H1 (cell line): ENCODE measurements around the gene DDX1.

Experiments
- CBX8 ChIP-seq: fragments of 300-800, 300-1000 bp; sonication (generic); IDR thresholded peaks from 2 replicates; pipeline ENCODE4 v1.7.1; 2016; ENCODE audit warnings: low read depth, low read length, borderline replicate concordance
- EGR1 ChIP-seq: IDR thresholded peaks from 2 replicates; pipeline ENCODE4 v1.6.1; 2011; ENCODE audit warnings: low read depth, low read length, borderline replicate concordance
- EP300 ChIP-seq, 2 experiments: IDR thresholded peaks; 1 replicate in 1 of 2; 2 replicates in 1 of 2; pipeline ENCODE4 v1.6.1; 2011 to 2012; ENCODE audit warnings: low read depth in 2 of 2, low read length in 2 of 2, mild to moderate bottlenecking in 2 of 2, borderline replicate concordance in 1 of 2, inconsistent platforms in 1 of 2, moderate library complexity in 1 of 2
- HDAC2 ChIP-seq, 2 experiments: fragments of 300-600 bp in 1 of 2; sonication (generic) in 1 of 2; IDR thresholded peaks; 2 replicates each; pipeline ENCODE4 v1.6.1; 2011 to 2012; ENCODE audit warnings: low read depth in 2 of 2, low read length in 2 of 2, mild to moderate bottlenecking in 2 of 2, moderate library complexity in 2 of 2, borderline replicate concordance in 1 of 2, inconsistent platforms in 1 of 2
- JUND ChIP-seq: IDR thresholded peaks from 2 replicates; pipeline ENCODE4 v1.6.1; 2011; ENCODE audit warnings: mild to moderate bottlenecking, improper control_type of control experiment, low read length
- POLR2AphosphoS5 ChIP-seq: IDR thresholded peaks from 2 replicates; pipeline ENCODE4 v1.6.1; 2011; ENCODE audit warnings: low read depth, low read length
- RAD21 ChIP-seq, 2 experiments: IDR thresholded peaks in 1 of 2; conservative IDR thresholded peaks in 1 of 2; 2 replicates each; pipeline ENCODE4 v1.6.1; 2011; ENCODE audit warnings: low read depth in 2 of 2, low read length in 2 of 2, improper control_type of control experiment in 1 of 2, inconsistent platforms in 1 of 2, mild to moderate bottlenecking in 1 of 2, moderate library complexity in 1 of 2
- RBBP5 ChIP-seq: IDR thresholded peaks from 2 replicates; pipeline ENCODE4 v1.7.1; 2012; ENCODE audit warnings: low read depth, mild to moderate bottlenecking, inconsistent platforms, low read length, moderate library complexity, borderline replicate concordance
- RNF2 ChIP-seq: fragments of 200-900, 300-1000 bp; sonication (generic); IDR thresholded peaks from 2 replicates; pipeline ENCODE4 v1.7.1; 2016; ENCODE audit warnings: borderline replicate concordance, low read depth, mild to moderate bottlenecking, antibody characterized with exemption, low read length; ENCODE audit not compliant: poor library complexity, severe bottlenecking; ENCODE audit errors: missing control alignments
- SP1 ChIP-seq: IDR thresholded peaks from 2 replicates; pipeline ENCODE4 v1.6.1; 2011; ENCODE audit warnings: low read depth, low read length
- SP2 ChIP-seq: IDR thresholded peaks from 2 replicates; pipeline ENCODE4 v1.6.1; 2012; ENCODE audit warnings: mild to moderate bottlenecking, low read length, inconsistent platforms
- TAF1 ChIP-seq: IDR thresholded peaks from 2 replicates; pipeline ENCODE4 v1.6.1; 2011; ENCODE audit warnings: mild to moderate bottlenecking, low read depth, low read length
- TF ChIP-seq, protein P1 (sequence below), 3 experiments: IDR thresholded peaks; 1 replicate in 2 of 3; 2 replicates in 1 of 3; pipeline versions ENCODE4 v1.5.1 to v1.6.1; 2011; ENCODE audit warnings: low read length in 3 of 3, mild to moderate bottlenecking in 3 of 3, inconsistent platforms in 2 of 3, low read depth in 1 of 3, moderate library complexity in 1 of 3; ENCODE audit not compliant: insufficient read depth in 1 of 3; ENCODE audit errors: control extremely low read depth in 1 of 3

DNA sequence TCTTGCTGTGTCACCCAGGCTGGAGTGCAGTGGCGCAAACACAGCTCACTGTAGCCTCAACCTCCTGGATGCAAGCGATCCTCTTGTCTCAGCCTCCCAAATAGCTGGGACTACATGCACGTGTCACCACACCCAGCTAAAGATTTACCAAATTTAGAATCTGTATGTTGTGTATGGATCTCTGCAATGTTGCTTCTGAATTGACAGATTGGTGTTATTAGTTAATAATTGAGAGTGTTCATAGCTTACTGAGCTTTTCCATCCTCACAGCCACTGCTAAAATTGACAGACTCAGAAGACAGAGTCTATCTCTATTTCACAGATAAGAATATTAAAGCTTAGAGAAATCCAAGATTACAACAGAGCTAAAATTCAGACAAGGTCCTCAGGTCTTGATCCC lies 26.3 kb upstream of the DDX1 start:
- TF ChIP-seq, protein P1, sequence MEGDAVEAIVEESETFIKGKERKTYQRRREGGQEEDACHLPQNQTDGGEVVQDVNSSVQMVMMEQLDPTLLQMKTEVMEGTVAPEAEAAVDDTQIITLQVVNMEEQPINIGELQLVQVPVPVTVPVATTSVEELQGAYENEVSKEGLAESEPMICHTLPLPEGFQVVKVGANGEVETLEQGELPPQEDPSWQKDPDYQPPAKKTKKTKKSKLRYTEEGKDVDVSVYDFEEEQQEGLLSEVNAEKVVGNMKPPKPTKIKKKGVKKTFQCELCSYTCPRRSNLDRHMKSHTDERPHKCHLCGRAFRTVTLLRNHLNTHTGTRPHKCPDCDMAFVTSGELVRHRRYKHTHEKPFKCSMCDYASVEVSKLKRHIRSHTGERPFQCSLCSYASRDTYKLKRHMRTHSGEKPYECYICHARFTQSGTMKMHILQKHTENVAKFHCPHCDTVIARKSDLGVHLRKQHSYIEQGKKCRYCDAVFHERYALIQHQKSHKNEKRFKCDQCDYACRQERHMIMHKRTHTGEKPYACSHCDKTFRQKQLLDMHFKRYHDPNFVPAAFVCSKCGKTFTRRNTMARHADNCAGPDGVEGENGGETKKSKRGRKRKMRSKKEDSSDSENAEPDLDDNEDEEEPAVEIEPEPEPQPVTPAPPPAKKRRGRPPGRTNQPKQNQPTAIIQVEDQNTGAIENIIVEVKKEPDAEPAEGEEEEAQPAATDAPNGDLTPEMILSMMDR (IDR thresholded peaks at IDR 0.05; ENCODE audit: control extremely low read depth in 1 of 3, insufficient read depth in 1 of 3, low read depth in 1 of 3, low read length in 3 of 3): no peak
- no peak for TF ChIP-seq EP300 (IDR thresholded peaks at IDR 0.05; ENCODE audit: borderline replicate concordance in 1 of 2, low read depth in 2 of 2, low read length in 2 of 2)
- no peak for TF ChIP-seq RAD21 (IDR thresholded peaks at IDR 0.05 in 1 of 2, conservative IDR thresholded peaks at IDR 0.05 in 1 of 2; ENCODE audit: low read depth in 2 of 2, low read length in 2 of 2)
- TF ChIP-seq RBBP5: no peak
- TF ChIP-seq POLR2AphosphoS5: no peak
- TF ChIP-seq SP2: no peak
- no peak for TF ChIP-seq RNF2
- no peak for TF ChIP-seq JUND
- no peak for TF ChIP-seq CBX8
- no peak for TF ChIP-seq TAF1
- no peak for TF ChIP-seq HDAC2 (IDR thresholded peaks at IDR 0.05; ENCODE audit: borderline replicate concordance in 1 of 2, low read depth in 2 of 2, low read length in 2 of 2)
- TF ChIP-seq EGR1: no peak
- TF ChIP-seq SP1: no peak
